Measurements from ENCODE around the gene ACSL3.

Gene ACSL3

GRCh38 chr2:222939979-222940378, 79.1 kb downstream of the ACSL3 start:
- CTCF ChIA-PET = interaction anchor here (0.7 to 5.0 kb wide), 15 partner anchors 8 to 1366 kb away, joined by 3 to 53 read pairs (median 4); no protein-coding TSS in a partner anchor
- Mint-ChIP-seq H3K27me3 (no peaks in the 10 kb centered on the region), H3K4me1 (no peaks in the 10 kb centered on the region), H3K36me3 (peaks cover 20% of the 10 kb centered on the region), H3K9me3 (peaks cover 8% of the 10 kb centered on the region), H3K4me3 (no peak overlapping the region), H3K27ac (no peak overlapping the region)
- no peak for DNase-seq

- Mint-ChIP-seq H3K4me3 (no peak overlapping the region), H3K27ac (no peak overlapping the region), H3K27me3 (no peaks in the 10 kb centered on the region), H3K9me3 (peaks cover 8% of the 10 kb centered on the region), H3K4me1 (no peaks in the 10 kb centered on the region), H3K36me3 (peaks cover 15% of the 10 kb centered on the region)
- CTCF ChIA-PET = interaction anchor here (5.0 kb wide), 1 partner anchor 234 kb away, joined by 53 read pairs; no protein-coding TSS in a partner anchor
- DNase-seq = no peak
Observed at GRCh38 chr2:222941510-222942032, 80.7 kb downstream of the ACSL3 start.

GRCh38 chr2:222942561-222942960, 81.7 kb downstream of the ACSL3 start:
- H3K4me3 Mint-ChIP-seq = no peak overlapping the region
- H3K36me3 Mint-ChIP-seq = peaks cover 8% of the 10 kb centered on the region
- no peaks in the 10 kb centered on the region for H3K4me1 Mint-ChIP-seq
- no peak for DNase-seq
- peaks cover 5% of the 10 kb centered on the region for H3K9me3 Mint-ChIP-seq
- H3K27me3 Mint-ChIP-seq = no peaks in the 10 kb centered on the region
- H3K27ac Mint-ChIP-seq = no peak overlapping the region
- CTCF ChIA-PET = no interaction called here

GRCh38 chr2:222942977-222943376, 82.1 kb downstream of the ACSL3 start:
- DNase-seq = no peak
- Mint-ChIP-seq H3K4me3 (no peak overlapping the region), H3K36me3 (peaks cover 6% of the 10 kb centered on the region), H3K9me3 (peaks cover 3% of the 10 kb centered on the region), H3K27ac (no peak overlapping the region), H3K4me1 (no peaks in the 10 kb centered on the region), H3K27me3 (no peaks in the 10 kb centered on the region)
- CTCF ChIA-PET = no interaction called here

DNA sequence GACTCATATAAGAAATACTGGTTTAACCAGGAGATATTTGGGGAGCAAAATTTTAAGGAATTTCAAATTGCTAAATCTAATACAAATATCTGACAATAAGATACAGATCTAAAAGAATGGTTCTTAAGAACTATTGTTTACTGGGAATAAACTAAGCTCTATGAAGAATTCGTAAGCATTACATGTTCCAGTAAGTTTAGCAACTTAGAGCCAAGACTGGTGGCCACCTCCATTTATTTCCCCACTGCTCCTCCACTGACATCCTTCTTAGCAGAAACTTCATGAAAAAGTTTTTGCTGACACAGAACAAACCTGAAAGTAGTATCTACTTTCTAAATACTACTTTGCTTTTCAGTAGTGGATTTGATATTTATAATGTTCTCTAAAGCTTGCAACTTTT, 83.0 kb downstream of the ACSL3 start:
- no peak overlapping the region for H3K27ac Mint-ChIP-seq
- H3K36me3 Mint-ChIP-seq = peaks cover 6% of the 10 kb centered on the region
- no peaks in the 10 kb centered on the region for H3K27me3 Mint-ChIP-seq
- CTCF ChIA-PET = interaction anchor here (1.0 to 1.3 kb wide), 2 partner anchors 28 to 253 kb away, joined by 3 to 7 read pairs; no protein-coding TSS in a partner anchor
- DNase-seq = no peak
- H3K9me3 Mint-ChIP-seq = peaks cover 3% of the 10 kb centered on the region
- H3K4me1 Mint-ChIP-seq = no peaks in the 10 kb centered on the region
- no peak overlapping the region for H3K4me3 Mint-ChIP-seq

DNA sequence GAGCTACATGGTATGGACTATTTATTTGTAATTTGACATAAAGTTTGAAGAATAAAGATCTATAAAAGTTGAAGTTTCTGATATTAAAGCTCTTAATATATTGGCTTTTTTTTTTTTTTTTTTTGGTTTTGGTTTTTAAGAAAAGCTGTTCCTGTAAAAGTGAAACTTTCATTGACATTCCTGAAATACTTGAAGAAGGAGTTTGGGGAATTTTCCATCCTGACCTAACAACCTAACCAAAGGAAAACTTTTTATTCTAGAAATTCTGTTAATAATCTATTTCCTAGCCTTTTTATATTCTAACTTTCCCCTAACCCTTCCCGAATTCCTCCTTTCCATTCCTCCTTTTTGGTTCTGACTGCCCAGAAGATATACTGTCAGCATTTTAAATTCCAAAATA, 83.7 kb downstream of the ACSL3 start:
- DNase-seq = no peak
- no peaks in the 10 kb centered on the region for H3K4me1 Mint-ChIP-seq
- H3K9me3 Mint-ChIP-seq = no peaks in the 10 kb centered on the region
- peaks cover 2% of the 10 kb centered on the region for H3K36me3 Mint-ChIP-seq
- H3K27me3 Mint-ChIP-seq = no peaks in the 10 kb centered on the region
- no peak overlapping the region for H3K27ac Mint-ChIP-seq
- no peak overlapping the region for H3K4me3 Mint-ChIP-seq
- CTCF ChIA-PET = interaction anchor here (0.6 to 1.3 kb wide), 3 partner anchors 16 to 254 kb away, joined by 3 to 7 read pairs (median 3); no protein-coding TSS in a partner anchor

DNA sequence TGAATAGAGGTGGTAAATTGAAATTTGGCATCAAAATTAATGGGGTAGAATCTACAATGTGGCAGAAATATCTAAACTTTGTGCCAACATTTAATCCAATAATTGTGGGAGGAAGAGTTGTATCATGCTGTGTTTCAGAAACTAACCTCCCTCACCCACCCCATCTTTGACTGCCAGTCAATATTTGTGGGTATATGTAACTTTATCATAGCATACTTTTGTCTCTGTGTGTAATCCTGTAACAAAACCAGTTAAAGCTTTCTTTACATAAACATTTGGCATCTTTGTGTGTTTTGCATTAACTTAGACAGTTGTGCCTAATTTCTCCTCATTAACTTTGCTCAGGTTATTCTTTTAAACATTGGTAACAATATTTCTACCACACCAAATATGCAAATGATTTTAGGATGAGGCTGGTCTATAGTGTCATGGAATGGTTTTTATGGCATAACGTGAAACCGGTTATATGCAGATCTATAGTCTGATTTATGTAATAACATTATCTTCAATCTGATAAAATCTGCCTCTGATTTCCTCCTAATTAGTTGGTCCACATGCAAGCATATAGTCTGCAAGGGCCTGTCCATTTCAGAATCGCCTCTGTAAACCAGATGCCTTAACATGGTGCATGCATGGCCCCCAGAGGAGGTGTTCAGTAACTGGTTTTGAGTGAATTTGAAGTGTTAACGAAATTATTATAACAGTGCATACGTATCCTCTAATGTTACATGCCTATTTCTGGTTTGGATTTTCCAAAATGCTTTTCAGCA, 84.3 kb downstream of the ACSL3 start:
- Mint-ChIP-seq H3K4me1 (no peaks in the 10 kb centered on the region), H3K36me3 (peaks cover 2% of the 10 kb centered on the region), H3K9me3 (no peaks in the 10 kb centered on the region), H3K27me3 (no peaks in the 10 kb centered on the region), H3K27ac (no peak overlapping the region), H3K4me3 (no peak overlapping the region)
- no peak for DNase-seq
- CTCF ChIA-PET = interaction anchor here (0.6 to 1.3 kb wide), 3 partner anchors 17 to 254 kb away, joined by 3 to 7 read pairs (median 3); no protein-coding TSS in a partner anchor

DNA sequence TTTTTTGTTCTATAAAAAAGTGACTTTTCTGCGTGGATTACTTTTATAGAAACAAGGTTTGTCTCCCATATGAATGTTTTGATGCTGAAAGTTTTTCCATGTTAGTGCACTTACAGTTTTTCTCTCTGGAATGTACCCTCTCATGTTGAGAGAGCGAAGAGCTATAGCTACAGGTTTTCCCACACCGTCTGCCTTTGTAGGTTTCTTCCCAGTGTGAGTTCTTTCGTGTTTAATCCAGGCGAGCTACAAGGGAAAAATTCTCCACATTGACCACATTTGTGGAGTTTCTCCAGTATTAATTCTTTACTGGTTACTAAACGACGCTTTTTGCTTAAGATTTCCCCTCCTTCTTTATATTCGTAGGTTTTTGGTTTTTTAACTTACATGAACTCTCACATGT, 85.1 kb downstream of the ACSL3 start:
- no peaks in the 10 kb centered on the region for H3K9me3 Mint-ChIP-seq
- peaks cover 2% of the 10 kb centered on the region for H3K36me3 Mint-ChIP-seq
- peaks cover under 1% of the 10 kb centered on the region for H3K27me3 Mint-ChIP-seq
- CTCF ChIA-PET = no interaction called here
- H3K27ac Mint-ChIP-seq = no peak overlapping the region
- H3K4me1 Mint-ChIP-seq = no peaks in the 10 kb centered on the region
- no peak for DNase-seq
- H3K4me3 Mint-ChIP-seq = no peak overlapping the region

GRCh38 chr2:222946700-222947287, 86.0 kb downstream of the ACSL3 start:
- Mint-ChIP-seq H3K27me3 (peaks cover 4% of the 10 kb centered on the region), H3K9me3 (no peaks in the 10 kb centered on the region), H3K36me3 (peaks cover under 1% of the 10 kb centered on the region), H3K4me1 (no peaks in the 10 kb centered on the region), H3K27ac (no peak overlapping the region), H3K4me3 (no peak overlapping the region)
- no peak for DNase-seq
- CTCF ChIA-PET = no interaction called here

- Mint-ChIP-seq H3K4me3 (no peak overlapping the region), H3K4me1 (no peaks in the 10 kb centered on the region), H3K27ac (no peak overlapping the region), H3K36me3 (no peaks in the 10 kb centered on the region), H3K27me3 (peaks cover 4% of the 10 kb centered on the region), H3K9me3 (no peaks in the 10 kb centered on the region)
- CTCF ChIA-PET = interaction anchor here (2.0 kb wide), 1 partner anchor 10 kb away, joined by 9 read pairs; no protein-coding TSS in a partner anchor
- no peak for DNase-seq
Observed at GRCh38 chr2:222949073-222949472, 88.2 kb downstream of the ACSL3 start.

GRCh38 chr2:222949690-222950323, 89.0 kb downstream of the ACSL3 start:
- Mint-ChIP-seq H3K27ac (no peak overlapping the region), H3K4me1 (no peaks in the 10 kb centered on the region), H3K4me3 (no peak overlapping the region), H3K9me3 (no peaks in the 10 kb centered on the region), H3K27me3 (peaks cover 4% of the 10 kb centered on the region), H3K36me3 (no peaks in the 10 kb centered on the region)
- CTCF ChIA-PET = interaction anchor here (0.7 kb wide), 1 partner anchor 235 kb away, joined by 4 read pairs; no protein-coding TSS in a partner anchor
- DNase-seq = no peak

- H3K27me3 Mint-ChIP-seq = peaks cover 4% of the 10 kb centered on the region
- no peak overlapping the region for H3K4me3 Mint-ChIP-seq
- DNase-seq = no peak
- CTCF ChIA-PET = interaction anchor here (0.6 kb wide), 1 partner anchor 12 kb away, joined by 3 read pairs; no protein-coding TSS in a partner anchor
- no peaks in the 10 kb centered on the region for H3K4me1 Mint-ChIP-seq
- H3K27ac Mint-ChIP-seq = no peak overlapping the region
- no peaks in the 10 kb centered on the region for H3K36me3 Mint-ChIP-seq
- H3K9me3 Mint-ChIP-seq = no peaks in the 10 kb centered on the region
Observed at GRCh38 chr2:222950638-222951285, 89.9 kb downstream of the ACSL3 start.

DNA sequence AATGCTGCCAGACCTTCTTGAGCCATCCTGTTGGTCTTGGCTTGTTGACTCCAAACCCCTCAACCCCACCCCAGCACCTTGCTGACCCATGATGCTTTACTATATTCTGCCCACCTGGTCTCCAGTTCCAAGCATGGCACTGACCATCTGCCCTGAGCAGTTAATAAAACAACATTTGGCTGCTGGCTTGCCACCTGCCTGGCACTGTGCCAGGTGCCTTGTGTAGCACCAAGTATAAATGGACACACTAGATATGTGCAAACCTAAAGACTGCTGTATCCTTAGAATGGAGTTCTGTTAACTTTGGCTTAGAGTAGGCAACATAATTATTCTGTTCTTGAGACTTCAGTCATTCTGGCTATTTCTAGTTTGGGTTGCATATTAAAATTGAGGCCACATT, 91.4 kb downstream of the ACSL3 start:
- Mint-ChIP-seq H3K4me1 (no peaks in the 10 kb centered on the region), H3K27ac (no peak overlapping the region), H3K9me3 (no peaks in the 10 kb centered on the region), H3K4me3 (no peak overlapping the region), H3K36me3 (no peaks in the 10 kb centered on the region), H3K27me3 (peaks cover 4% of the 10 kb centered on the region)
- CTCF ChIA-PET = interaction anchor here (0.6 kb wide), 1 partner anchor 650 kb away, joined by 3 read pairs; the partner anchor contains the start of gene SCG2
- no peak for DNase-seq

DNA sequence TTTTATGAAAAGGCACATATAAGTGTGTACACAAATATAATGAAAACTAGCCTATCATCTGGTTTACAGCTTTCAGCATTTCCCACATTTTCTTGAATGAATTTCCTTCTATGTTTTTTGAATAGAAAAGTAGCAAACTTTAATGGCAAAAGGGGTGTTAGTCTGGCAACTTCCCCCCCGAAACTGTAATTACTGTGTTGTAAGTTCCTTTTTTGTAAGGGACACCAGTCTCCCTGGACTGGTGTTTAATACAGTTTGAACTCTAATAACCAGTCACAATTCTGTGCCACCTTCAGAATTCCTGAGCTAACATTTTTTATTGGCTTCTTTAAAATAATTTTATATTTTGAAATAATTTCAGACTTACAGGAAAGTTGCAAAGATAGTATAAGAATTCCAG, 94.2 kb downstream of the ACSL3 start:
- no peak for DNase-seq
- no peak overlapping the region for H3K27ac Mint-ChIP-seq
- H3K4me3 Mint-ChIP-seq = no peak overlapping the region
- CTCF ChIA-PET = no interaction called here
- peaks cover 14% of the 10 kb centered on the region for H3K27me3 Mint-ChIP-seq
- H3K9me3 Mint-ChIP-seq = no peaks in the 10 kb centered on the region
- no peaks in the 10 kb centered on the region for H3K4me1 Mint-ChIP-seq
- H3K36me3 Mint-ChIP-seq = no peaks in the 10 kb centered on the region
